ENCODE measurements around the gene MAP6D1. TPM values are rescaled to one million over a fixed set of nuclear protein-coding genes. Genes with fewer than 3 reads are reported as not detected.

Gene MAP6D1
- total RNA-seq (2022; extraction: Qiagen RNA extraction; ENCODE audit: low read depth), result 5.7 to 7.2 TPM (median 6.7 TPM) in 5 replicates

GRCh38 chr3:183825456-183826161 is at the start of gene MAP6D1:
TSS of gene MAP6D1 (minus strand) at chr3:183825577. CDS start at chr3:183825547, 30 bp downstream.

Other genes starting within 250 kb of the MAP6D1 start
- gene KLHL24, start 190.0 kb downstream of the MAP6D1 start, total RNA-seq (2022; extraction: Qiagen RNA extraction; ENCODE audit: low read depth), result 5.1 to 7.2 TPM (median 6.2 TPM) in 5 replicates
- 9.3 to 12.7 TPM (median 11.8 TPM) in 5 replicates for gene YEATS2, start 127.8 kb downstream of the MAP6D1 start, total RNA-seq (2022; extraction: Qiagen RNA extraction; ENCODE audit: low read depth)
- 62.9 to 73.2 TPM (median 65.7 TPM) in 5 replicates for gene PARL, start 59.3 kb upstream of the MAP6D1 start, total RNA-seq (2022; extraction: Qiagen RNA extraction; ENCODE audit: low read depth)
- gene ABCC5, start 192.3 kb upstream of the MAP6D1 start, total RNA-seq (2022; extraction: Qiagen RNA extraction; ENCODE audit: low read depth), result 11.0 to 14.3 TPM (median 13.7 TPM) in 5 replicates
- gene HTR3D, start 206.2 kb upstream of the MAP6D1 start, total RNA-seq (2022; extraction: Qiagen RNA extraction; ENCODE audit: low read depth), result not detected in 5 replicates
- gene HTR3C, start 227.5 kb upstream of the MAP6D1 start, total RNA-seq (2022; extraction: Qiagen RNA extraction; ENCODE audit: low read depth), result not detected in 5 replicates